Upper lobe of left lung (tissue), 6 donors: Measurements from ENCODE around the gene ZNF41. TPM values are rescaled to one million over a fixed set of nuclear protein-coding genes. Genes with fewer than 3 reads are reported as not detected.

Source experiments
- ATAC-seq, 2 donors: fragments of 200-7000 bp; cut with Tn5 transposase; one replicate each; pipeline ENCODE4 v1.9.1; 2022; ENCODE audit warnings: mild to moderate bottlenecking in 2 of 2, moderate library complexity in 2 of 2; ENCODE audit not compliant: low FRiP score in 2 of 2
- DNase-seq, 2 donors: peaks; one replicate each; pipeline ENCODE4 v3.0.0-alpha.2; 2019 to 2020
- H3K27ac ChIP-seq, 4 donors: fragments of 200-600 bp; sonication (generic); one replicate each; pipeline ENCODE4 v1.5.1; 2016 to 2019
- H3K27me3 ChIP-seq, 4 donors: fragments of 200-600 bp; sonication (generic); one replicate each; pipeline ENCODE4 v1.5.1; 2017 to 2019
- H3K36me3 ChIP-seq, 4 donors: fragments of 200-600 bp; sonication (generic); one replicate each; pipeline ENCODE4 v1.5.1; 2016 to 2019
- H3K4me1 ChIP-seq, 4 donors: fragments of 200-600 bp; sonication (generic); one replicate each; pipeline ENCODE4 v1.5.1; 2018 to 2019
- H3K4me3 ChIP-seq, 4 donors: fragments of 200-600 bp; sonication (generic); one replicate each; pipeline ENCODE4 v1.5.1; 2017 to 2019; ENCODE audit warnings: mild to moderate bottlenecking in 2 of 4, moderate library complexity in 1 of 4
- H3K9me3 ChIP-seq, 4 donors: fragments of 200-600 bp; sonication (generic); one replicate each; pipeline ENCODE4 v1.5.1; 2018 to 2019
- CTCF ChIP-seq, 6 experiments: fragments of 450-650 bp in 4 of 6; fragments of 200-600 bp in 2 of 6; sonication (generic) in 2 of 6; IDR thresholded peaks; one replicate each; pipeline ENCODE4 v1.5.1; 2016 to 2019; ENCODE audit warnings: antibody characterized with exemption in 6 of 6
- EP300 ChIP-seq, 4 donors: sonication (generic); formaldehyde crosslinking; IDR thresholded peaks; one replicate each; pipeline ENCODE4 v1.5.1; 2017; ENCODE audit warnings: antibody characterized with exemption in 4 of 4, control low read depth in 2 of 4
- POLR2A ChIP-seq, 4 donors: fragments of 450-650 bp; IDR thresholded peaks; one replicate each; pipeline ENCODE4 v1.5.1; 2016 to 2017; ENCODE audit warnings: antibody characterized with exemption in 4 of 4, mild to moderate bottlenecking in 2 of 4
- POLR2AphosphoS5 ChIP-seq, 2 donors: sonication (generic); formaldehyde crosslinking; IDR thresholded peaks; one replicate each; pipeline ENCODE4 v1.5.1; 2017; ENCODE audit warnings: antibody characterized with exemption in 2 of 2
- WGBS, 2 donors: methylation state at CpG; one replicate each; pipeline ENCODE4 v1.1.5; 2017 to 2018; 5-methylcytosine and 5-hydroxymethylcytosine counted together
- total RNA-seq, 6 donors: library from RNA; depleted of rRNA in 4 of 6; stranded (reverse); fragments of >200 nt in 4 of 6; gene quantifications; one replicate each; pipeline versions ENCODE4 v1.1.0 to v1.2.1, GENCODE V29; 2016 to 2021
- donor health status: DM: no; HTN: no; CAD: no; lungs with moderate emphysema.
- donor health status: DM: no; HTN: yes; CAD: no; lungs with severe emphysema.

The ZNF41 gene
- total RNA-seq, 6 donors from 2014 or later, result 3.4 to 35.6 (median 10.2) TPM

- Histone ChIP-seq H3K9me3 (peaks cover 0 to 5% (median 0%) of the 10 kb centered on the region in 4 donors), H3K36me3 (peaks cover 0 to 34% (median 9%) of the 10 kb centered on the region in 4 donors)
Measured at GRCh38 chrX:47456080-47456479, 26.9 kb downstream of the ZNF41 start.

GRCh38 chrX:47452112-47452511 is 30.9 kb downstream of the ZNF41 start:
- H3K36me3 ChIP-seq, result peaks cover 0 to 59% (median 9%) of the 10 kb centered on the region in 4 donors
- no peak for DNase-seq
- peaks cover 3 to 40% (median 16%) of the 10 kb centered on the region in 4 donors for H3K9me3 ChIP-seq
- no peak overlapping the region for H3K27ac ChIP-seq
- ATAC-seq, result no peak
- H3K4me3 ChIP-seq, result no peak overlapping the region
- H3K4me1 ChIP-seq, result no peaks in the 10 kb centered on the region
- no peaks in the 10 kb centered on the region for H3K27me3 ChIP-seq
- no peak for TF ChIP-seq POLR2AphosphoS5 (IDR thresholded peaks at IDR 0.05)
- TF ChIP-seq CTCF (IDR thresholded peaks at IDR 0.05), result no peak
- TF ChIP-seq POLR2A (IDR thresholded peaks at IDR 0.05), result no peak
- no peak for TF ChIP-seq EP300 (IDR thresholded peaks at IDR 0.05)
- 84 to 100% methylated on average over 2 to 8 of the region's 8 CpGs for WGBS, 2 donors

More at GRCh38 chrX:47456080-47456479, 26.9 kb downstream of the ZNF41 start:
- ATAC-seq (no peak), DNase-seq (no peak)
- H3K4me3 ChIP-seq, result no peak overlapping the region
- TF ChIP-seq POLR2AphosphoS5 (IDR thresholded peaks at IDR 0.05), result no peak
- TF ChIP-seq CTCF (IDR thresholded peaks at IDR 0.05), result no peak
- TF ChIP-seq POLR2A (IDR thresholded peaks at IDR 0.05), result no peak
- TF ChIP-seq EP300 (IDR thresholded peaks at IDR 0.05), result no peak
- no peaks in the 10 kb centered on the region for H3K27me3 ChIP-seq
- H3K4me1 ChIP-seq, result no peaks in the 10 kb centered on the region
- no peak overlapping the region for H3K27ac ChIP-seq
- WGBS, 2 donors, result 67 to 82% methylated on average over 5 to 6 of the region's 6 CpGs

- DNase-seq, result no peak
- H3K27ac ChIP-seq, result no peak overlapping the region
- H3K27me3 ChIP-seq, result no peaks in the 10 kb centered on the region
- H3K4me3 ChIP-seq, result no peak overlapping the region
- ATAC-seq, result no peak
- TF ChIP-seq CTCF (IDR thresholded peaks at IDR 0.05) (no peak), POLR2AphosphoS5 (IDR thresholded peaks at IDR 0.05) (no peak), POLR2A (IDR thresholded peaks at IDR 0.05) (no peak), EP300 (IDR thresholded peaks at IDR 0.05) (no peak)
- peaks cover 0 to 35% (median 5%) of the 10 kb centered on the region in 4 donors for H3K36me3 ChIP-seq
- no peaks in the 10 kb centered on the region for H3K4me1 ChIP-seq
- peaks cover 3 to 44% (median 18%) of the 10 kb centered on the region in 4 donors for H3K9me3 ChIP-seq
- 91 to 98% methylated on average over 6 of the region's 6 CpGs for WGBS, 2 donors
Measured at GRCh38 chrX:47448165-47448806, 34.7 kb downstream of the ZNF41 start.

- H3K4me1 ChIP-seq, result no peaks in the 10 kb centered on the region
- no peak overlapping the region for H3K27ac ChIP-seq
- WGBS, 2 donors, result 86 to 92% methylated on average over 8 to 11 of the region's 11 CpGs
- H3K4me3 ChIP-seq, result no peak overlapping the region
- H3K27me3 ChIP-seq, result no peaks in the 10 kb centered on the region
- H3K36me3 ChIP-seq, result peaks cover 0 to 32% (median 4%) of the 10 kb centered on the region in 4 donors
- TF ChIP-seq POLR2A (IDR thresholded peaks at IDR 0.05) (no peak), POLR2AphosphoS5 (IDR thresholded peaks at IDR 0.05) (no peak), CTCF (IDR thresholded peaks at IDR 0.05) (no peak), EP300 (IDR thresholded peaks at IDR 0.05) (no peak)
- DNase-seq (no peak), ATAC-seq (no peak)
- H3K9me3 ChIP-seq, result peaks cover 3 to 47% (median 18%) of the 10 kb centered on the region in 4 donors
Measured at GRCh38 chrX:47447607-47448006, 35.4 kb downstream of the ZNF41 start.

- H3K27ac ChIP-seq, result no peak overlapping the region
- no peaks in the 10 kb centered on the region for H3K27me3 ChIP-seq
- whole genome bisulfite sequencing, 2 donors, result 81 to 100% methylated on average over 2 of the region's 2 CpGs
- no peak overlapping the region for H3K4me3 ChIP-seq
- no peak for TF ChIP-seq POLR2AphosphoS5 (IDR thresholded peaks at IDR 0.05)
- peaks cover 0 to 27% (median under 1%) of the 10 kb centered on the region in 4 donors for H3K36me3 ChIP-seq
- no peaks in the 10 kb centered on the region for H3K4me1 ChIP-seq
- no peak for DNase-seq
- ATAC-seq, result no peak
- peaks cover 3 to 45% (median 18%) of the 10 kb centered on the region in 4 donors for H3K9me3 ChIP-seq
Measured at GRCh38 chrX:47446971-47447370, 36.1 kb downstream of the ZNF41 start.
